Measurements from ENCODE around the gene GSTM5.
"Not testable (repeated sequence)": the region's sequence is repeated elsewhere in the genome, so short reads cannot be mapped to it uniquely, and the experiment has no call there.

The GSTM5 gene

GRCh38 chr1:109728870-109729269, 16.8 kb downstream of the GSTM5 start:
- no peak for DNase-seq (ENCODE audit: low read depth in 2 of 2)

- no peak for DNase-seq (ENCODE audit: low read depth in 2 of 2)
These were observed 18.6 kb downstream of the GSTM5 start for GRCh38 chr1:109730666-109731065.

DNA sequence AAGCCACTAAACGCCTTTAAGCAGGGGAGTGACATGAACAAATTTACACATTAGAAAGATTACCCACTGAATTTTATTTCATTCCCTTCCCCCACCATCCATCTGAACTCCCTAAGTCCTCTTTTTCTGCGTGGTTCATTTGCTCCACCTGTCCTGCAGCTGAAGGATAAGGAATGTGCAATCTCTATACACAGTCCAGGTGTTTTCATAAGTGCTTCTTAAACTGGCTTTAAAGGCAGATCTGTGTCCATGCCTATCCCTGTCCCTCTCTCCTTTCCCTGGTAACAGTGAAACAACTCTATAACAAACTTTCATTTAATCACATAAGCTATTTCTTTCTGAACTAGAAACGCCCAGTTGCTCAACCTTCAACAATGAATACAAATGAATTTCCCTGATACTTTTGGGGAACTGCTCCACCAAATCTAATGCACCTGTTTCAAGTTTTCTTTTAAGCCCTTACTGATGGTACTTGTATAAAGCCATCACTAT, 20.4 kb downstream of the GSTM5 start:
- DNase-seq (ENCODE audit: low read depth in 2 of 2) = no peak

DNA sequence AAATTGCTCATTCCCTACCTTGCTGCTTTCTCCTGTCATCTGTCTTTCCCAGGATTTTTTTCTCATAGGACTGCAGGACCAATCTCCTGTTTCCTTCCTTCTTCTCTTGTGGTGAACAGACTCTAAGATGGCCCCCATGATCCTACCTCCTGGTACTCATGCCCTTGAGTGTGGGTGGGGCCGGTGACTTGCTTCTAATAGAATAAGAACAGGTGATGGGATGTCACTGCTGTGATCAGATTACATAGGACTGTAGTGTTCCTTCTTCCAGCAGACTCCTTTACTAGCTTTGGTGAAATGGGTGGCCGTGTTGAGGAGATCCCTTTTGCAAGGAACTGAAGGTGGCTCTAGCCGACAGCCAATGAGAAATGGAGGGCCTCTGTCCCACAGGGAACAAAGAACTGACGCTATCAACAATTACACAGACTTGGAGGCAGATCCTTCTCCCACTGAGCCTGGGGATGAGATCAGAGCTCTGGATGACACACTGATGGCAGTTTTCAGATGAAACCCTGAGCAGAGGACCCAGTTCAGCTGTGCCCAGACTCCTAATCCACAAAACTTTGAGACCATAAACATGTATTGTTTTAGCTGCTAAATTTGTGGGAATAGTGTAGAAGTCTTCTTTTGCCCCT, 21.3 kb downstream of the GSTM5 start:
- DNase-seq (ENCODE audit: low read depth in 2 of 2) = no peak

- DNase-seq (ENCODE audit: low read depth in 2 of 2) = peak; percentile 66 to 78
These were observed 27.9 kb downstream of the GSTM5 start for GRCh38 chr1:109739738-109740614.

DNA sequence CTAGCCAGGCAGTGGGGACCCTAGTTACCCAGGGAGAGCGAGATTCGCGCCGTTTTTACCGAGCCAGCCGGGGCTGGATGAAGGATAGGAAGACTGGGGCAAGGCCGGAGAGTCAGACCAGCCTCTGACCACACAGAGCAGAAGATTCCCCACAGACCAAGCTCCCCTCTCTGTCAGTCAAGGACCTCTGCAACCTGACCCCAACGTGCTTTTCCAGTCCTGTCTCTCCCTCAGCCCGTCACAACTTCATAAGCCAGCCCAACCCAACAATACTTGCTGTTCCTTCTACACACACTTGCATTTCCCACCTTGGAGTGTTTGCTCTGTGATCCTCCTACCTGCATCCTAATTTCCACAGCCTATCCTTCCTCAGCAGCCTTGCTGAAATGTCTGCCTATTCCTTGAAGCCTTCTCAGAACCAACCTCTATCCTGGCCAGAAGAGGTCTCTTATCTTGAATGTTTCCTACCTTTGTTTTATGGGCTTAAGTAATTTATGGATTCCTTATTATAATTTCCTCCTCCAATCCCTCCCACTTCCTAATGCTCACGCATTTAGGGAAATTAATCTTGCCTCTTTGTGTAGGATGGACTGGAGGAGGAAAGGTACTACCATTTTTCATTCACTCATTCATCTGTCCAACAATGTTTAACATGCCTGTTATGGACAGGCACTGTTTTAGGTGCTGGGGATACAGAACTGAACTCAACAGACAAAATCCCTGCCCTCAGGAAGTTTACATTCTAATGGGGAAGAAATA, 28.7 kb downstream of the GSTM5 start, which contains the start of gene GSTM3:
GSTM3 (minus strand) TSS at position 424 of the 759 bp plus-strand sequence. CDS start 751 bp downstream, outside the sequence.
- DNase-seq (ENCODE audit: low read depth in 2 of 2) = no peak

GRCh38 chr1:109748311-109748710, 36.3 kb downstream of the GSTM5 start:
- not testable (repeated sequence) for DNase-seq (ENCODE audit: low read depth in 2 of 2)

GRCh38 chr1:109749221-109749620, 37.2 kb downstream of the GSTM5 start:
- no peak for DNase-seq (ENCODE audit: low read depth in 2 of 2)

GRCh38 chr1:109750241-109750882, 38.3 kb downstream of the GSTM5 start:
- DNase-seq (ENCODE audit: low read depth in 2 of 2) = no peak

GRCh38 chr1:109750920-109751319, 38.9 kb downstream of the GSTM5 start:
- DNase-seq (ENCODE audit: low read depth in 2 of 2) = no peak

- DNase-seq (ENCODE audit: low read depth in 2 of 2) = no peak
These were observed 39.6 kb downstream of the GSTM5 start for GRCh38 chr1:109751531-109752260.

DNA sequence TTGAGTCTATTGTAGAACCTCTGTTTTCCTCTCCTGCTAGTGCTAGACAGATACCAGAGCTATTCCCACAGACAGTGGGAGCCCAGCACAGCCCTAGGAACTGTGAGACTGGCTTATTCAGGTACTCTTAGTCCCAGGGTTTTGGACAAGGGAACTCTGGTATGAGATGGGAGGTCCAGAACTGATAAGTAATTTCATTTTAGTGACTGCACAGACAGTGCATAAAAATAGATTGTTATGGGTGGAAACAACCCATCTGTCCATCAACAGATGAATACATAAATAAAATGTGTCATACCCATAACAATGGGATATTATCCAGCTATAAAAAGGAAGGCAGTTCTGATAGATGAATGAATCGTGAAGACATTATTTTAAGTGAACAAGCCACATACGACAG, 42.7 kb downstream of the GSTM5 start:
- no peak for DNase-seq (ENCODE audit: low read depth in 2 of 2)

DNA sequence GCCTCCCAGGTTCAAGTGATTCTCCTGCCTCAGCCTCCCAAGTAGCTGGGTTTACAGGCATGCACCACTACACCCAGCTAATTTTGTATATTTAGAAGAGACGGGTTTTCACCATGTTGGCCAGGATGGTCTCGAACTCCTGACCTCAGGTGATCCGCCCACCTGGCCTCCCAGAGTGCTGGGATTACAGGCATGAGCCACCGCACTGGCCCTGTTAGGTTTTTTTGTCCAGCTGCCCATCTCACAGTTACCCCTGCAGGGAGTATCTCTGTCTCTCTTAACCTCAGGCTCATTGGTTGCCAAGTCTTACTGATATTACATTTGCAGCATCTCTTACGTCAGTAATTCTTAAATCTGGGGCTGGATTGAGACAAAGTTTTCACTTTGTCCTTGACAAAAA, 44.3 kb downstream of the GSTM5 start:
- DNase-seq (ENCODE audit: low read depth in 2 of 2) = not testable (repeated sequence)

DNA sequence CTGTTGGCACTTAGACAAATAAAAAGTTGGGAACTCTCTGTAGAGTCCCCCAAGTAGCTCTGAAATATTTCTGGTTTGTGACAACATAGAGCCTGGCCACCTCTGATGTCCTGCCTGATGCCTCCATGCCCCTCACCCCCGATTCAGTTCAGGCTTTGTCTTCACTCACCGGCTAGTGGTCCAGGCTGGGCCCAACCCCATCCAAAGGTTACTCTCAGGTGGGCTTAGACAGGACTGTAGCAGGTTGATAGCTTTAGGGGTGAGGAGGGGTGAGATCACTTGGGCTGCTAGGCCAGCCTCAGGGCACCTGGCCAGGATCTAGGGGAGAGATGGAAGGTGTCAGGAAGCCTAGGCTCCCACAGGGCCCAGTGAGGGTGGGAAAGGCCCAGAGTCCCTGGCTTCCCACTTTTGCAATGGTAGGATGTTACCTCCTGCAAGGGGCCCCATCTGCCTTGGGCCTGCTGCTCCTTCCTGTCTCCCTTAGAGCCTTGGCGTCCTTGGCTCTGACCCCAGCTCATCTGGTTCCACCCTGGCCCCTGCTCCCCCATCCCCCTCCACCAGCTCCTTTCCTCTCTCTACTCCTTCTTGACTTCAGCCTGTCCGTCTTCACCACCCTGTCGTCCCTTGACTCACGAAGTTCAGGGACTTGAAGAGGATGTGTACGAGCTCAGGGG, 44.9 kb downstream of the GSTM5 start:
- DNase-seq (ENCODE audit: low read depth in 2 of 2) = no peak

- DNase-seq (ENCODE audit: low read depth in 2 of 2) = no peak
These were observed 46.1 kb downstream of the GSTM5 start for GRCh38 chr1:109757936-109758786.

GRCh38 chr1:109759513-109760334, 47.7 kb downstream of the GSTM5 start:
- DNase-seq (ENCODE audit: low read depth in 2 of 2) = no peak

GRCh38 chr1:109760581-109761226, 48.7 kb downstream of the GSTM5 start:
- no peak for DNase-seq (ENCODE audit: low read depth in 2 of 2)

Measured in stimulated activated CD8-positive, alpha-beta memory T cell treated with anti-CD3 and anti-CD28 coated beads, Interleukin-7, amount 100 ng/mL, for 4 hours (primary cell).